ENCODE results near the gene SORCS2. TPM values are rescaled to one million over a fixed set of nuclear protein-coding genes. Genes with fewer than 3 reads are reported as not detected.

SORCS2 gene
- total RNA-seq, 3 donors from 2014 or later, result 0.66 to 1.3 (median 0.80) TPM

GRCh38 chr4:7280926-7281690 is 88.8 kb downstream of the SORCS2 start:
- Histone ChIP-seq H3K4me3 (no peak overlapping the region), H3K9me3 (no peaks in the 10 kb centered on the region), H3K4me1 (no peaks in the 10 kb centered on the region), H3K36me3 (no peaks in the 10 kb centered on the region), H3K27ac (no peak overlapping the region), H3K27me3 (peaks cover 0 to 20% of the 10 kb centered on the region in 2 donors)
- intact Hi-C loops (cut with DNase I; ENCODE audit: low total_unique reads), result no loop called here
- TF ChIP-seq POLR2A (IDR thresholded peaks at IDR 0.05) (no peak), POLR2AphosphoS5 (IDR thresholded peaks at IDR 0.05) (no peak)
- TF ChIP-seq, protein P1, sequence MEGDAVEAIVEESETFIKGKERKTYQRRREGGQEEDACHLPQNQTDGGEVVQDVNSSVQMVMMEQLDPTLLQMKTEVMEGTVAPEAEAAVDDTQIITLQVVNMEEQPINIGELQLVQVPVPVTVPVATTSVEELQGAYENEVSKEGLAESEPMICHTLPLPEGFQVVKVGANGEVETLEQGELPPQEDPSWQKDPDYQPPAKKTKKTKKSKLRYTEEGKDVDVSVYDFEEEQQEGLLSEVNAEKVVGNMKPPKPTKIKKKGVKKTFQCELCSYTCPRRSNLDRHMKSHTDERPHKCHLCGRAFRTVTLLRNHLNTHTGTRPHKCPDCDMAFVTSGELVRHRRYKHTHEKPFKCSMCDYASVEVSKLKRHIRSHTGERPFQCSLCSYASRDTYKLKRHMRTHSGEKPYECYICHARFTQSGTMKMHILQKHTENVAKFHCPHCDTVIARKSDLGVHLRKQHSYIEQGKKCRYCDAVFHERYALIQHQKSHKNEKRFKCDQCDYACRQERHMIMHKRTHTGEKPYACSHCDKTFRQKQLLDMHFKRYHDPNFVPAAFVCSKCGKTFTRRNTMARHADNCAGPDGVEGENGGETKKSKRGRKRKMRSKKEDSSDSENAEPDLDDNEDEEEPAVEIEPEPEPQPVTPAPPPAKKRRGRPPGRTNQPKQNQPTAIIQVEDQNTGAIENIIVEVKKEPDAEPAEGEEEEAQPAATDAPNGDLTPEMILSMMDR (IDR thresholded peaks at IDR 0.05), result no peak
- DNase-seq (ENCODE audit: low spot score in 2 of 2), result no peak

DNA sequence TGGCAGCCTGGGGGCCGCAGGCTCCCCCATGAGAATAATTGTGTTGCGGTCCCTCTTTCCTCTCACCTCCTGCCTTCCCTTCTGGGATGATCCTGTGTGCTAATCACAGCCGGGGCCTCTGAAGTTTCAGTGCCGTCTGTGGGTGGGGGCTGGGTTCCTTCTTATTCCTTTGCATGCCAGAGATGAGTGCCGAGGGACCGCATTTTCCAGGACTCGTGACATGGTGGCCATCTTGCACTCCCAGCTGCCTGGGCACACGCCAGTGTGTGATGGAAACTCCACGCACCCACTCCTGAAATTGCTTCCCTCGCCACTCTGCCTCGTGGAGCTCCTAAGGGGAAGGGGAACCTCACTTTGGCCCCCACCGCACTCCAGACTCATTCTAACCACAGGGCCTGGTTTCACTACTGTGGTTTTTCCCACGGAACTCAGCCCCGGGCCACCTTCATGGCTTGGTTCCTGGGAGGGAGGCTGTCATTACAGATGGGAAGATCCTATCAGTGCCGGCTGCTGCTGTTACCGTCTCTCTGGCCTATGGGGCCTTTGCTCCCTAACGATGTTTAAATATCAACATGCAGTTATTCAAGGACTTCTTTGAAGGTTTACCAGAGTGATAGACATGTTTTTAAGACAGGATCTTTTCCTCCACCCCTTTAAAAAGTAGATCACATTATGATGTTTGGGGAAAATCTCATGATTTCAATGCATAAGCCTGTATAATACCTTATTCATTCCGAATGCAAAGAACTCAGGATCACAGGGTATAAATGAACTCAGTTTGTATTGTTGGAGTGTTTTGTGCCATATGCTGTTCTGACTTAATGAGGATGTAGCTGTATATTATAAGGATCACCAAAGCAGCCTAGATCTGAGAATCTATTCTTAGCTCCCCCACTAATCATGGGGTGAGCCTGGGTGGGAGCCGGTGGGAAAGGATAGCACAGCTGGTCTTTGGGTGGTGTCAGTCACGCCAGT is 89.6 kb downstream of the SORCS2 start:
- intact Hi-C loops (cut with DNase I; ENCODE audit: low total_unique reads), result no loop called here
- Histone ChIP-seq H3K9me3 (no peaks in the 10 kb centered on the region), H3K27me3 (peaks cover 0 to 19% of the 10 kb centered on the region in 2 donors), H3K27ac (no peak overlapping the region), H3K4me3 (no peak overlapping the region), H3K4me1 (no peaks in the 10 kb centered on the region), H3K36me3 (no peaks in the 10 kb centered on the region)
- DNase-seq (ENCODE audit: low spot score in 2 of 2), result no peak
- TF ChIP-seq POLR2A (IDR thresholded peaks at IDR 0.05) (no peak), POLR2AphosphoS5 (IDR thresholded peaks at IDR 0.05) (no peak)
- TF ChIP-seq, protein P1 (IDR thresholded peaks at IDR 0.05), result no peak

DNA sequence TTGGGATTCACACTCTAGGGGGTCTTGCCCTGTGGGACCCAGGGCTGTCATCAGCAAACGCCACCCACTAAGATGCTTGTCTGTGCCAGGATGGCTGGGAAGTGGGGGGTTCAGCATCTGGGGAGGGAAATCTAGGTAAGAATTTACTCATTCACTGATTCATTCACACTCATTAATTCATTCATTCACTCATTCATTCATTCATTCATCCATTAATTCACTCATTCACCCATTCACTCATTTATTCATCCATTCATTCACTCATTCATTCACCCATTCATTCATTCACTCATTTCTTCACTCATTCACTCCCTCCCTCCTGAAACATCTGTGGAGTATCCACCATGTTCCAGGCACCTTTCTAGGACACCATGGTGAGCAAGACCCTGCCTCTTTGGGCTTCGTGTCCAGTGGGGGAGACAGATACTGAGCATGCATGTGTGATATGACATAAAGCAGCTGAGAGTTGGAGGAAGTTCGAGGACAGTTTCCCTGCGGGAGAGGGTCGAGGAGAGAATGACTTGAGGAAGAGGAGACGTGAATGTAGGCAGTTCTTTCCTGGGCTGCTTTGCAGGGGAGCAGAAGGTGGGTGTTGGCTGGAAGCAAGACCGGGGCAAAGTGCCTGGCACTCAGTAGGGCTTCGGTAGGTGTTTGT is 90.6 kb downstream of the SORCS2 start:
- Histone ChIP-seq H3K36me3 (no peaks in the 10 kb centered on the region), H3K4me3 (no peak overlapping the region), H3K27me3 (peaks cover 0 to 12% of the 10 kb centered on the region in 2 donors), H3K9me3 (no peaks in the 10 kb centered on the region), H3K4me1 (no peaks in the 10 kb centered on the region), H3K27ac (no peak overlapping the region)
- TF ChIP-seq POLR2A (IDR thresholded peaks at IDR 0.05) (no peak), POLR2AphosphoS5 (IDR thresholded peaks at IDR 0.05) (no peak)
- TF ChIP-seq, protein P1 (IDR thresholded peaks at IDR 0.05), result no peak
- no peak for DNase-seq (ENCODE audit: low spot score in 2 of 2)
- intact Hi-C loops (cut with DNase I; ENCODE audit: low total_unique reads), result no loop called here

GRCh38 chr4:7285244-7286094 is 93.1 kb downstream of the SORCS2 start:
- Histone ChIP-seq H3K27ac (peak overlapping the region; percentile 36 to 43), H3K36me3 (no peaks in the 10 kb centered on the region), H3K27me3 (peaks cover 0 to 9% of the 10 kb centered on the region in 2 donors), H3K4me3 (peak overlapping the region in 2 of 3 donors; percentile 7 to 31), H3K9me3 (no peaks in the 10 kb centered on the region), H3K4me1 (no peaks in the 10 kb centered on the region)
- intact Hi-C loops (cut with DNase I; ENCODE audit: low total_unique reads), result no loop called here
- peak in 1 of 2 donors; percentile 55 for DNase-seq (ENCODE audit: low spot score in 2 of 2)
- no peak for TF ChIP-seq POLR2AphosphoS5 (IDR thresholded peaks at IDR 0.05)
- TF ChIP-seq, protein P1 (IDR thresholded peaks at IDR 0.05), result no peak
- no peak for TF ChIP-seq POLR2A (IDR thresholded peaks at IDR 0.05)

Data from breast epithelium (tissue), 4 donors.